Myometrial cell (primary cell): ENCODE results near the gene TNKS2. TPM values are rescaled to one million over a fixed set of nuclear protein-coding genes. Genes with fewer than 3 reads are reported as not detected.

ENCODE experiments used
- total RNA-seq: library from RNA; depleted of rRNA; stranded (reverse); fragments of >200 nt; gene quantifications from 2 replicates; pipeline ENCODE4 v1.2.3, GENCODE V29; 2015

Gene TNKS2
- 16.4 and 24.3 TPM in 2 replicates for total RNA-seq

GRCh38 chr10:91797874-91798648 is at the start of gene TNKS2:
TNKS2 (plus strand) TSS chr10:91798426; CDS start chr10:91798691, 265 bp downstream.

GRCh38 chr10:91909117-91909677 is 111.0 kb downstream of the TNKS2 start, which contains the start of gene FGFBP3:
FGFBP3 (minus strand) TSS chr10:91909486; CDS start chr10:91908969, 517 bp downstream.

Other genes with a start within 250 kb of the TNKS2 start
- 12.7 and 22.5 TPM in 2 replicates for gene PPP1R3C, start 165.4 kb upstream of the TNKS2 start, total RNA-seq
- 0.18 and 0.29 TPM in 2 replicates for gene FGFBP3, start 111.1 kb downstream of the TNKS2 start, total RNA-seq
- gene BTAF1, start 125.3 kb downstream of the TNKS2 start, total RNA-seq: 15.6 and 21.1 TPM in 2 replicates